ENCODE results near the gene SPSB4. TPM values are rescaled to one million over a fixed set of nuclear protein-coding genes. Genes with fewer than 3 reads are reported as not detected.

Gene SPSB4
- polyA plus RNA-seq (2013, experiment 1 of 2), result 23.3 TPM
- polyA plus RNA-seq (2013, experiment 2 of 2), result 23.3 TPM

DNA sequence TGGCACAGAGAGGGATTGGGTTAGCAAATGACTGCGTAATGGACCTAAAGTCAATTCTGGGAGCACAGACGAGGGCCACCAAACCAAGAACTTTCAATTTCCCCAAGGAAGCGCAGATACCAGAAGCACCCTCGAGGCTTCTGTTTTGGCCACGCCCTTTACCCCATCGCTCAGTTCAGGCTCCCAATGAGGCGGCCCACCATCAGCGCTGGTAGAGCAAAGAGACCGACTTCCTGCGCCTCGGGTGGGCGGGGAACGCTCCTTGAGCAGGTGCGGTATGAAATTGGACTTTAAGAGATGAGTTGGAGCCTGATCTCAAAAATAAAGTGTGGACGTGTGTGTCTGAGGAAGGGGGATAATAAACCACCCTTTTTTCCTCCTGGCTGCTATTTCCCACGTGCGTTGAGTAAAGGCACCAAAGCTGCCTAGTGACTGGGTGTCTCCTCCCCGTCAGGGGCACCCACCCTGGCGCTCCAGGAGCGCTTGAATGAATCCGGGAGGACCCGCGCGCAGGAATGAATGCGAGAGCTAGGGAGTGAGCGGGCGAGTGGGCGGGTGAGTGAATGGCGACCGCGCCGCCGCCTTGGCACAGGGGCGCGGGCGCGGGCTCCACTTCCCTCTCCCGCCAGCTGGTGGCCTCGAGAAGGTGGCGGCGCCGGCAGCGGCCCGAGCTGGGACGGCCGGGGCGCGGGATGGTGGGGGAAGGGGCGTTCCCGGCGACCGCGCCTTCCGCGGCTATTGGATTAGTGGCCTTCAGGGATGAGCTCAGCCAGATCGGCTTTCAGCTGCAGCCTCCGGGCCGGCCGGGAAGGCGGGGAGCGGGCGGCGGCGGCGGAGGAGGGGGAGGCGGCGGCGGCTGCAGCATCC is at the start of gene SPSB4:
Gene SPSB4, plus strand, starts transcription at position 772 of the 867 bp plus-strand sequence. CDS start 14,758 bp downstream, outside the sequence.
- Histone ChIP-seq H3K4ac (ENCODE audit: low read depth, low read length) (peak within 1 kb of the TSS; percentile 26), H2BK120ac (ENCODE audit: low read depth, low read length) (no peak within 1 kb of the TSS), H3K4me1 (ENCODE audit: control insufficient read depth, low read depth, low read length) (no peaks in the 10 kb centered on the region), H3K79me2 (ENCODE audit: control insufficient read depth, insufficient read depth, low read length) (peaks cover 12% of the 10 kb centered on the region), H3K9ac (ENCODE audit: low read length) (peak within 1 kb of the TSS; percentile 81), H3K18ac (ENCODE audit: low read length) (peak within 1 kb of the TSS; percentile 72), H2BK15ac (replicated peaks; ENCODE audit: low read depth) (no peak within 1 kb of the TSS), H4K5ac (ENCODE audit: low read length) (no peak within 1 kb of the TSS), H3K56ac (ENCODE audit: low read length) (peak within 1 kb of the TSS; percentile 87), H3K36me3 (ENCODE audit: control insufficient read depth, insufficient read depth, low read length) (no peaks in the 10 kb centered on the region), H4K8ac (ENCODE audit: low read depth, low read length) (no peak within 1 kb of the TSS), H2BK5ac (ENCODE audit: low read length) (no peak within 1 kb of the TSS), H3K27ac (ENCODE audit: low read depth, low read length) (peak within 1 kb of the TSS; percentile 76), H3K23ac (ENCODE audit: low read length) (peak within 1 kb of the TSS; percentile 95), H3K27me3 (ENCODE audit: insufficient read depth, low read length, poor library complexity) (no peaks in the 10 kb centered on the region), H3K4me2 (ENCODE audit: low read length) (peak within 1 kb of the TSS; percentile 99), H2AK5ac (ENCODE audit: low read length) (no peak within 1 kb of the TSS), H3K79me1 (ENCODE audit: low read length) (peaks cover 3% of the 10 kb centered on the region), H3K4me3 (ENCODE audit: low read length) (peak within 1 kb of the TSS; percentile 70)
- no CpG with 5 or more reads among the region's 68 CpGs for whole genome bisulfite sequencing (ENCODE audit: extremely low coverage, insufficient coverage, low lambda C conversion rate)
- DNase-seq, result peak; percentile 97

DNA sequence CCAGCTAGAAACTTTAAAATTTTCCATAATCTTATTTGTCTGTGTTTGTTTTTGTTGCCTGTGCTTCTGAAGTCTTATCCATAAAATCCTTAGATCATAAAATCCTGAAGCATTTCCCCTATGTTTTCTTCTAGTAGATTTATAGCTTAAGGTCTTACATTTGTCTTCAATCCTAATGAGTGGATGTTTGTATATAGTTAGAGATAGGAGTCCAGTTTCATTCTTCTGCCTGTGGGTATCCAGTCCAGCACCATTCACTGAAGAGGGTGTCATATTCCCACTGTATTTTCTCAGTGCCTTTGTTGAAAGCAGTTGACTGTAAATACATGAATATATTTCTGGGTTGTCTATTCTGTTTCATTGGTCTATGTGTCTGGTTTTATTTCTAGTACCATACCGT is 44.8 kb upstream of the SPSB4 start:
- Histone ChIP-seq H3K4me3 (ENCODE audit: low read length) (no peak overlapping the region), H2BK5ac (ENCODE audit: low read length) (no peak overlapping the region), H3K79me1 (ENCODE audit: low read length) (no peaks in the 10 kb centered on the region), H3K27ac (ENCODE audit: low read depth, low read length) (no peak overlapping the region), H2BK120ac (ENCODE audit: low read depth, low read length) (no peak overlapping the region), H3K4ac (ENCODE audit: low read depth, low read length) (no peak overlapping the region), H3K79me2 (ENCODE audit: control insufficient read depth, insufficient read depth, low read length) (no peaks in the 10 kb centered on the region), H3K23ac (ENCODE audit: low read length) (no peak overlapping the region), H2BK15ac (replicated peaks; ENCODE audit: low read depth) (no peak overlapping the region), H3K36me3 (ENCODE audit: control insufficient read depth, insufficient read depth, low read length) (no peaks in the 10 kb centered on the region), H3K9ac (ENCODE audit: low read length) (no peak overlapping the region), H3K18ac (ENCODE audit: low read length) (no peak overlapping the region), H4K5ac (ENCODE audit: low read length) (no peak overlapping the region), H2AK5ac (ENCODE audit: low read length) (no peak overlapping the region), H3K56ac (ENCODE audit: low read length) (no peak overlapping the region), H3K4me1 (ENCODE audit: control insufficient read depth, low read depth, low read length) (no peaks in the 10 kb centered on the region), H4K8ac (ENCODE audit: low read depth, low read length) (no peak overlapping the region), H3K4me2 (ENCODE audit: low read length) (no peak overlapping the region), H3K27me3 (ENCODE audit: insufficient read depth, low read length, poor library complexity) (no peaks in the 10 kb centered on the region)
- DNase-seq, result no peak
- WGBS (ENCODE audit: extremely low coverage, insufficient coverage, low lambda C conversion rate), result no CpG with 5 or more reads among the region's 1 CpG

DNA sequence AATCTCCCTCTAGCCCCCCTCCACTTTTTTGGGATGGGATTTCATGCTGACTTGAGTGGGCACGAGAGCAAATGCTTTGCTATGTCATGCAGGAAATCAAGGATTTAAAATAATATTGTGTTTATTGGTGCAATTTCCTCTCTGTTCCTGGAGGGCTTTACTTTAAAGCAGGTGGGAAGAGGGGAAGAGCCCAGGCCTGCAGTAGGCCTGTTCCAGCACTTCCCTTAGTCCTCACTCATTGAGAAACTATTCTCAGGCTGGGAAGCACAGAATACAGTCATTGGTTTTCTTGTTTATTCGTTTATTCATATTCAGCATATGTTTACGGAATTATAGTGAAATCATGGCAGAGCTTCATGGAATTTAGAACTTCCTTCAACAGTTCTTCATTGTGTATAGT is 41.7 kb upstream of the SPSB4 start:
- Histone ChIP-seq H3K4ac (ENCODE audit: low read depth, low read length) (no peak overlapping the region), H3K23ac (ENCODE audit: low read length) (no peak overlapping the region), H3K18ac (ENCODE audit: low read length) (no peak overlapping the region), H3K9ac (ENCODE audit: low read length) (no peak overlapping the region), H3K4me3 (ENCODE audit: low read length) (no peak overlapping the region), H3K79me2 (ENCODE audit: control insufficient read depth, insufficient read depth, low read length) (no peaks in the 10 kb centered on the region), H4K5ac (ENCODE audit: low read length) (no peak overlapping the region), H3K4me1 (ENCODE audit: control insufficient read depth, low read depth, low read length) (no peaks in the 10 kb centered on the region), H2AK5ac (ENCODE audit: low read length) (no peak overlapping the region), H2BK5ac (ENCODE audit: low read length) (no peak overlapping the region), H4K8ac (ENCODE audit: low read depth, low read length) (no peak overlapping the region), H2BK120ac (ENCODE audit: low read depth, low read length) (no peak overlapping the region), H2BK15ac (replicated peaks; ENCODE audit: low read depth) (no peak overlapping the region), H3K56ac (ENCODE audit: low read length) (no peak overlapping the region), H3K4me2 (ENCODE audit: low read length) (no peak overlapping the region), H3K36me3 (ENCODE audit: control insufficient read depth, insufficient read depth, low read length) (no peaks in the 10 kb centered on the region), H3K79me1 (ENCODE audit: low read length) (no peaks in the 10 kb centered on the region), H3K27me3 (ENCODE audit: insufficient read depth, low read length, poor library complexity) (no peaks in the 10 kb centered on the region), H3K27ac (ENCODE audit: low read depth, low read length) (no peak overlapping the region)
- WGBS (ENCODE audit: extremely low coverage, insufficient coverage, low lambda C conversion rate), result no CpG with 5 or more reads among the region's 3 CpGs
- no peak for DNase-seq

DNA sequence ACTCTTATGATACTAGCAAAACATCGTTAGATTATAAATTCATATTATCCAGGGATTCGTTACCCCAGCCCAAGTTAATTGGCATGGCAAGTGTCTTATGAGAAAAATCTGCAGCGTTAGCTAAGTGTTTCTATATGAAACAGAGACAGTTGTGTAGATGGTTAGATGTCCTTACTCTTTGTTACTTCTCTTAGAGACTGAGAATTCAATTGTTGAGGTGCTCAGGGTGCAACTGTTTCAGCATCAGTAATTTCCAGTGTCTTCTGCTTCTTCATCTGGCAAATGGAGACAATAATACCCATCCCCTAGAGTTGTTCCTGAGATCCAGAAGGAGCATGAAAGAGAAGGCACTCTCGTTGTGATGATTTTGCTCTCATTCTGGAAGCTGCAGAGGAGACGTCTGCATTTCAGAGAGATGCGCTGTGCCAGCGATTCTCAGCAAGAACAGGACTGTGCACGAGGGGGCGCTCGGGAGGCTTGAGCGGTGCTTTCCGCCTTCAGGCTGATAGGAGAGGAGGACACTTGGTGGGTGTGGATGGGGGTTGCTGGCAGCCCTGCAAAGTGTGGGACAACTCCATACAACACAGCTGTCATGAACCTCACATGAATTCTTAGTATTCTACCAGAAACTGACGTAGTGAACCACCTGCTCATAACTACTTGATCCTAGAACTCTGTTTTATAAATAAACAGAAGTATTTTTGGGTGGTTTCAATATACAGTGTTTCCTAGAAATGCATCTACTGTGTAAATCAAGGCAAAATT is 39.7 kb upstream of the SPSB4 start:
- no peaks in the 10 kb centered on the region for H3K79me1 ChIP-seq (ENCODE audit: low read length)
- peak; percentile 86 for DNase-seq
- no peaks in the 10 kb centered on the region for H3K27me3 ChIP-seq (ENCODE audit: insufficient read depth, low read length, poor library complexity)
- no peak overlapping the region for H3K56ac ChIP-seq (ENCODE audit: low read length)
- H3K4me2 ChIP-seq (ENCODE audit: low read length), result no peak overlapping the region
- H3K79me2 ChIP-seq (ENCODE audit: control insufficient read depth, insufficient read depth, low read length), result no peaks in the 10 kb centered on the region
- H3K36me3 ChIP-seq (ENCODE audit: control insufficient read depth, insufficient read depth, low read length), result no peaks in the 10 kb centered on the region
- H3K4me1 ChIP-seq (ENCODE audit: control insufficient read depth, low read depth, low read length), result no peaks in the 10 kb centered on the region
- no peak overlapping the region for H2AK5ac ChIP-seq (ENCODE audit: low read length)
- H3K18ac ChIP-seq (ENCODE audit: low read length), result no peak overlapping the region
- no peak overlapping the region for H2BK5ac ChIP-seq (ENCODE audit: low read length)
- H3K4me3 ChIP-seq (ENCODE audit: low read length), result no peak overlapping the region
- no peak overlapping the region for H3K23ac ChIP-seq (ENCODE audit: low read length)
- H3K4ac ChIP-seq (ENCODE audit: low read depth, low read length), result no peak overlapping the region
- no peak overlapping the region for H3K9ac ChIP-seq (ENCODE audit: low read length)
- H4K5ac ChIP-seq (ENCODE audit: low read length), result no peak overlapping the region
- no peak overlapping the region for H2BK15ac ChIP-seq (replicated peaks; ENCODE audit: low read depth)
- no CpG with 5 or more reads among the region's 13 CpGs for WGBS (ENCODE audit: extremely low coverage, insufficient coverage, low lambda C conversion rate)
- H3K27ac ChIP-seq (ENCODE audit: low read depth, low read length), result no peak overlapping the region
- H4K8ac ChIP-seq (ENCODE audit: low read depth, low read length), result no peak overlapping the region
- no peak overlapping the region for H2BK120ac ChIP-seq (ENCODE audit: low read depth, low read length)

DNA sequence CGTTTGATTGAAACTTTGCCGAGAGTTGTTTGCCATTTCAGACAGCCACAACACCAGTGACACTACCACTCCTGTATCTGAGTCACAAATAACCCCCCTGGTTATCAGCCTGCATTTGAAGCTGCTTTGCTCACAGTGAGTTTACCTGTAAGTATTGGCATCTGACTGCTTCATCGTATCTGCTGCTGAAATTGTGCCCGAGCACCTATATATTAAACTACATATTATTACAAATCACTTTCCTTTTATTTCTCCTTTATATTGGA is 39.2 kb upstream of the SPSB4 start:
- no peak overlapping the region for H3K4ac ChIP-seq (ENCODE audit: low read depth, low read length)
- no peak overlapping the region for H2BK120ac ChIP-seq (ENCODE audit: low read depth, low read length)
- no peaks in the 10 kb centered on the region for H3K79me2 ChIP-seq (ENCODE audit: control insufficient read depth, insufficient read depth, low read length)
- no peak overlapping the region for H2BK15ac ChIP-seq (replicated peaks; ENCODE audit: low read depth)
- no peak overlapping the region for H3K9ac ChIP-seq (ENCODE audit: low read length)
- DNase-seq, result no peak
- no peak overlapping the region for H4K5ac ChIP-seq (ENCODE audit: low read length)
- H3K36me3 ChIP-seq (ENCODE audit: control insufficient read depth, insufficient read depth, low read length), result no peaks in the 10 kb centered on the region
- no peak overlapping the region for H3K27ac ChIP-seq (ENCODE audit: low read depth, low read length)
- no peaks in the 10 kb centered on the region for H3K4me1 ChIP-seq (ENCODE audit: control insufficient read depth, low read depth, low read length)
- no peak overlapping the region for H3K18ac ChIP-seq (ENCODE audit: low read length)
- H2BK5ac ChIP-seq (ENCODE audit: low read length), result no peak overlapping the region
- H3K27me3 ChIP-seq (ENCODE audit: insufficient read depth, low read length, poor library complexity), result no peaks in the 10 kb centered on the region
- no peak overlapping the region for H3K23ac ChIP-seq (ENCODE audit: low read length)
- H2AK5ac ChIP-seq (ENCODE audit: low read length), result no peak overlapping the region
- no CpG with 5 or more reads among the region's 4 CpGs for WGBS (ENCODE audit: extremely low coverage, insufficient coverage, low lambda C conversion rate)
- H4K8ac ChIP-seq (ENCODE audit: low read depth, low read length), result no peak overlapping the region
- H3K56ac ChIP-seq (ENCODE audit: low read length), result no peak overlapping the region
- no peaks in the 10 kb centered on the region for H3K79me1 ChIP-seq (ENCODE audit: low read length)
- no peak overlapping the region for H3K4me3 ChIP-seq (ENCODE audit: low read length)
- no peak overlapping the region for H3K4me2 ChIP-seq (ENCODE audit: low read length)
